Gastroesophageal sphincter (tissue), 4 donors: ENCODE measurements around the gene KIF13A. TPM values are rescaled to one million over a fixed set of nuclear protein-coding genes. Genes with fewer than 3 reads are reported as not detected.

Experiments
- ATAC-seq: fragments of 150-250 bp; one replicate; pipeline ENCODE4 v1.9.1; 2016; ENCODE audit warnings: mild to moderate bottlenecking, moderate library complexity
- H3K27ac ChIP-seq, 4 donors: fragments of 200-600 bp; sonication (generic) in 3 of 4; 1 replicate in 3 of 4; 2 replicates in 1 of 4; pipeline ENCODE4 v1.5.1; 2016 to 2019
- H3K27me3 ChIP-seq: fragments of 200-600 bp; sonication (generic); one replicate; pipeline ENCODE4 v1.5.1; 2019
- H3K36me3 ChIP-seq, 2 donors: fragments of 200-600 bp; sonication (generic); one replicate each; pipeline ENCODE4 v1.5.1; 2019; ENCODE audit warnings: control low read depth in 1 of 2
- H3K4me1 ChIP-seq, 3 donors: fragments of 200-600 bp; sonication (generic); 1 replicate in 2 of 3; 2 replicates in 1 of 3; pipeline ENCODE4 v1.5.1; 2016 to 2019; ENCODE audit warnings: control low read depth in 2 of 3
- H3K4me3 ChIP-seq, 2 donors: fragments of 200-600 bp; sonication (generic); one replicate each; pipeline ENCODE4 v1.5.1; 2019; ENCODE audit warnings: mild to moderate bottlenecking in 1 of 2, moderate library complexity in 1 of 2
- H3K9me3 ChIP-seq, 3 donors: fragments of 200-600 bp; sonication (generic); one replicate each; pipeline ENCODE4 v1.5.1; 2017 to 2019; ENCODE audit warnings: control low read depth in 2 of 3
- CTCF ChIP-seq, 4 experiments: fragments of 200-600 bp in 2 of 4; fragments of 450-650 bp in 2 of 4; sonication (generic) in 1 of 4; IDR thresholded peaks; one replicate each; pipeline ENCODE4 v1.5.1; 2017 to 2019; ENCODE audit warnings: antibody characterized with exemption in 4 of 4, mild to moderate bottlenecking in 2 of 4, moderate library complexity in 2 of 4
- EP300 ChIP-seq: sonication (generic); formaldehyde crosslinking; IDR thresholded peaks from one replicate; pipeline ENCODE4 v1.6.1; 2017; ENCODE audit warnings: antibody characterized with exemption, mild to moderate bottlenecking
- POLR2A ChIP-seq, 2 donors: fragments of 450-650 bp; IDR thresholded peaks; one replicate each; pipeline ENCODE4 v1.6.1; 2017; ENCODE audit warnings: antibody characterized with exemption in 2 of 2, mild to moderate bottlenecking in 2 of 2, moderate library complexity in 1 of 2
- POLR2AphosphoS5 ChIP-seq: sonication (generic); formaldehyde crosslinking; IDR thresholded peaks from one replicate; pipeline ENCODE4 v1.6.1; 2017; ENCODE audit warnings: antibody characterized with exemption
- WGBS, 2 donors: methylation state at CpG; one replicate each; pipeline ENCODE4 v1.1.5; 2018; ENCODE audit warnings: low coverage in 1 of 2; 5-methylcytosine and 5-hydroxymethylcytosine counted together
- total RNA-seq, 4 donors: library from RNA; depleted of rRNA; stranded (reverse); fragments of >200 nt; gene quantifications; one replicate each; pipeline ENCODE4 v1.1.0, GENCODE V29; 2016

Gene KIF13A
- total RNA-seq, 4 donors from 2014 or later, result 67.7 to 98.9 (median 84.1) TPM

- no peak for TF ChIP-seq POLR2AphosphoS5
- TF ChIP-seq POLR2A (IDR thresholded peaks at IDR 0.05), result no peak
- no peak for TF ChIP-seq EP300
- no peak for TF ChIP-seq CTCF (IDR thresholded peaks at IDR 0.05)
- H3K36me3 ChIP-seq, result peaks cover 4 to 28% of the 10 kb centered on the region in 2 donors
- no peak overlapping the region for H3K27ac ChIP-seq
- peaks cover 5 to 27% (median 10%) of the 10 kb centered on the region in 3 donors for H3K4me1 ChIP-seq
- no peaks in the 10 kb centered on the region for H3K27me3 ChIP-seq
- WGBS, 2 donors, result 93 to 100% methylated on average over 4 of the region's 4 CpGs
- H3K9me3 ChIP-seq, result peaks cover 0 to 12% (median 5%) of the 10 kb centered on the region in 3 donors
- ATAC-seq, result no peak
- H3K4me3 ChIP-seq, result no peak overlapping the region
Observed at GRCh38 chr6:17899491-17899890, 87.9 kb downstream of the KIF13A start.

- Histone ChIP-seq H3K4me1 (peaks cover 4 to 11% (median 5%) of the 10 kb centered on the region in 3 donors), H3K36me3 (peaks cover 4 to 41% of the 10 kb centered on the region in 2 donors), H3K27me3 (no peaks in the 10 kb centered on the region), H3K4me3 (no peak overlapping the region), H3K9me3 (peaks cover 0 to 15% (median 5%) of the 10 kb centered on the region in 3 donors), H3K27ac (no peak overlapping the region)
- 100% methylated on average over 1 of the region's 1 CpG for WGBS, 2 donors
- ATAC-seq, result no peak
- TF ChIP-seq POLR2AphosphoS5 (no peak), CTCF (IDR thresholded peaks at IDR 0.05) (no peak), EP300 (no peak), POLR2A (IDR thresholded peaks at IDR 0.05) (no peak)
Observed at GRCh38 chr6:17897681-17898080, 89.8 kb downstream of the KIF13A start.

GRCh38 chr6:17894905-17895304 is 92.5 kb downstream of the KIF13A start:
- H3K36me3 ChIP-seq, result peaks cover 4 to 47% of the 10 kb centered on the region in 2 donors
- 86 to 100% methylated on average over 1 of the region's 1 CpG for WGBS, 2 donors
- H3K9me3 ChIP-seq, result peaks cover 0 to 15% (median 5%) of the 10 kb centered on the region in 3 donors
- H3K27ac ChIP-seq, result no peak overlapping the region
- no peak for ATAC-seq
- H3K27me3 ChIP-seq, result no peaks in the 10 kb centered on the region
- H3K4me1 ChIP-seq, result no peaks in the 10 kb centered on the region
- TF ChIP-seq CTCF (IDR thresholded peaks at IDR 0.05) (no peak), POLR2AphosphoS5 (no peak)
- no peak overlapping the region for H3K4me3 ChIP-seq

- WGBS, 2 donors, result 95 to 100% methylated on average over 5 to 6 of the region's 6 CpGs
- H3K36me3 ChIP-seq, result peaks cover 4 to 47% of the 10 kb centered on the region in 2 donors
Observed at GRCh38 chr6:17894191-17894590, 93.2 kb downstream of the KIF13A start.

More at GRCh38 chr6:17894191-17894590, 93.2 kb downstream of the KIF13A start:
- no peak for TF ChIP-seq CTCF (IDR thresholded peaks at IDR 0.05)
- Histone ChIP-seq H3K4me1 (no peaks in the 10 kb centered on the region), H3K27ac (no peak overlapping the region), H3K9me3 (peaks cover 0 to 15% (median 5%) of the 10 kb centered on the region in 3 donors), H3K27me3 (no peaks in the 10 kb centered on the region), H3K4me3 (no peak overlapping the region)
- no peak for ATAC-seq
